ENCODE measurements around the gene TDRD3. TPM values are rescaled to one million over a fixed set of nuclear protein-coding genes. Genes with fewer than 3 reads are reported as not detected.
"Not testable (repeated sequence)": the region's sequence is repeated elsewhere in the genome, so short reads cannot be mapped to it uniquely, and the experiment has no call there.

The TDRD3 gene
- total RNA-seq, 1 experiment from 2014 or later = 7.9 TPM

DNA sequence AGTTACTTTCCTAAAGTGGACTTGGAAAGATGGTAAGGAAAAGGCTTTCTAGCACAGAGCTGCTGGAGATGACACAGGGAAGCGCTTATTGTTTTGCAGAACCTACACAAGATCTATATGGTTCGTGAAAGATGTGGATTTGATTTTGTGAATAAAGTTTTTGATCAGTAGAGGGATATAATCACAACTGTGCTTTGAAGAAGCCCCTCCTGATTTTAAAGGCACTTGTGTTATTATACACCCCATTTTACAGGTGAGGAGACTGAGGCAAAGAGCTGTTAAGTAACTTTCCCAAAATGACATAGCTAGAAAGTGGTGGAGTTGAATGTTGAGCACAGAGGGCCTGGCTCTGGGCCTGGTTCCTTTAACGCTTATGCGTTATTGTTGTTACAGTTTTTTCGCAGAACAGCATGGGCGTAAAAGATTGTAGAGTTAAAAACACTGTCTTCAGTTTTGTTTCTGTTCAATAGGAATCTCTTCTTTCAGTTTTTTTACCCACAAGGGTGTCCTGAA is 1.4 kb downstream of the TDRD3 start:
- DNase-seq (ENCODE audit: low spot score) = no peak

DNA sequence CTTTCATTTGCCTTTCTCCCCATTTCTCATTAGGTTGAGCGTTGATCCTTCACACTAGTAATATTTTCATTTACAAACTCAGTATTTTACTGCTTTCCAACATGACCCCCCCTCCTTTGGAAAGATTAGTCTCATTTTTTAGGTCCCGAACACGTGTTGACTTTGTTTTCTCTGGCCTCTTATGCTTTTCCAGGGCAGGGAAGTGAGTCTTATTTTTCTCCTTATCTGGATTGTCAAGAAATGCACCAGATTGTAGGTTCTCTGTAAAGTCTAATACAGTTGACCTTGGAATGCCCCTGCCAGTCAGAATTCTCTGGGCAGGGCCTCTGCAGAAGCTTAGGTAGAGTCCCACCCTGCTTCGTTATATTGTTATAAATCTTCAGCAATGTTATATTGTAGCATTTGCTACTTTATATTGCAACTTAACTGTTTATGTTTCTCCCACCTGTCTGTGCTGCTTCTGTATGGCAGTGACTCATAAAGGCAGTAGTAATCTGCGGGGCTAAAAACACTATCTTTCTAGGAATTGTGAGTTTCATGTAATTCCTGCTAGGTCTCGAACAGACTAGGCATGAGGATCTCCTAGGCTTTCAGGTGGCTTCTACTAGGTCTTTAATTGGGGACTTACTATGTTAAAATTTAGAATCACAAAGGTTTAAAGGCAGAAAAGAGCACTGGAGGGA is 2.0 kb downstream of the TDRD3 start:
- DNase-seq (ENCODE audit: low spot score) = peak; percentile 3

DNA sequence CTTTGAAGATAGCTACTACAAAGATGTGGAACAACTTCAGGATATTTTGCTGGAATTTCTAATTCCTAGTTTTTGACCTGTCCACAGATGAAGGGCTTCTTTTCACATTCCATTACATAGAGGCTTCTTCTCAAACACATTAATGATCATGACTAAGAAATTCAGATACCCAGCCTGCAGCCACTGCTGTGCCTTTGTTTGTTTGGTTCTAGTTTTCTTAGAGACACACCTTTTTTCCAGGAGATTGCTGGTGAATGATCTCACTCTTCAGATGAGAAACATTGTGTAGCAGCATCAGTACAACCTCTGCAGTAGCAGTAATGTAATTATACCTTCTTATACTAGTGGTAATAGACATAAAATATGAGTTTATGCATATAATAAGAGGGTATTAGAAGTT is 5.0 kb downstream of the TDRD3 start:
- DNase-seq (ENCODE audit: low spot score) = no peak

DNA sequence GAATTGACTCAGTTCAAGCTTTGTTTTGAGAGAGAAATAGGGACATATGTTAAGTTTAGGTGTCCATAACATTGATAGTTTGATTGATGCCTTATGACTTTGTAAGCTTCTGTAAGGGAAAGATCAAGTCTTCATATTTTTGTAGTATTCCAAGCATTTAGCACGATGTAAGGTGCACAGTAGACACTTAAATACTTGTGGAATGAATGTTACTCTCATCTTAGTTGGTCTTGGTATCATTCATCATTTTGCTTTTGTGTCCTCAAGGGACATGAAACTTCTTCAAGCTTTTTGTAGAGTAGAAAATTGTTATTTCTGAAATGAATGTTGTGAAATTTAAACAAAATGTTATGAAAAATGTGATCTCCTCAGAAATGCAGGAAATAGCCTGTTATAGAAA is 10.1 kb downstream of the TDRD3 start:
- no peak for DNase-seq (ENCODE audit: low spot score)

DNA sequence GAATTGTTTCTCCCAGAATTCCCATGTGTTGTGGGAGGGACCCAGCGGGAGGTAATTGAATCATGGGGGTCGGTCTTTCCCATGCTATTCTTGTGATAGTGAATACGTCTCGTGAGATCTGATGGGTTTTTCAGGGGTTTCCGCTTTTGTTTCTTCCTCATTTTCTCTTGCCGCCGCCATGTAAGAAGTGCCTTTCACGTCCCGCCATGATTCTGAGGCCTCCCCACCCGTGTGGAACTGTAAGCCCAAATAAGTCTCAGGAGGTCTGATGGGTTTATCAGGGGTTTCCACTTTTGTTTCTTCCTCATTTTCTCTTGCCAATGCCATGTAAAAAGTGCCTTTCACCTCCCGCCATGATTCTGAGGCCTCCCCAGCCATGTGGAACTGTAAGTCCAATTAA is 10.8 kb downstream of the TDRD3 start:
- DNase-seq (ENCODE audit: low spot score) = not testable (repeated sequence)

DNA sequence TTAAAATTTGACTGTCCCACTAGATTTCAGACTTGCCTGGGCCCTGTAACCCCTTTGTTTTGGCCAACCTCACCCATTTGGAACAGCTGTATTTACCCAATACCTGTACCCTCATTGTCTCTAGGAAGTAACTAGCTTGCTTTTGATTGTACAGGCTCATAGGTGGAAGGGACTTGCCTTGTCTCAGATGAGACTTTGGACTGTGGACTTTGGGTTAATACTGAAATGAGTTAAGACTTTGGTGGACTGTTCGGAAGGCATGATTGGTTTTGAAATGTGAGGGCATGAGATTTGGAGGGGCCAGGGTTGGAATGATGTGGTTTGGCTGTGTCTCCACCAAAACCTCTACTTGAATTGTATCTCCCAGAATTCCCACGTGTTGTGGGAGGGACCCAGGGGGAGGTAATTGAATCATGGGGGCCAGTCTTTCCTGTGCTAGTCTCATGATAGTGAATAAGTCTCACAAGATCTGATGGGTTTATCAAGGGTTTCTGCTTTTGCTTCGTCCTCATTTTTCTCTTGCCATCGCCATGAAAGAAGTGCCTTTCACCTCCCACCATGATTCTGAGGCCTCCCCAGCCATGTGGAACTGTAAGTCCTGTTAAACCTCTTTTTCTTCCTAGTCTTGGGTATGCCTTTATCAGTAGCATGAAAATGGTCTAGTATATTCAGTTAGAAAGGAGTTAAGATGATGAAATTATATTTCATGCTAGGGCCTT is 12.7 kb downstream of the TDRD3 start:
- DNase-seq (ENCODE audit: low spot score) = not testable (repeated sequence)

DNA sequence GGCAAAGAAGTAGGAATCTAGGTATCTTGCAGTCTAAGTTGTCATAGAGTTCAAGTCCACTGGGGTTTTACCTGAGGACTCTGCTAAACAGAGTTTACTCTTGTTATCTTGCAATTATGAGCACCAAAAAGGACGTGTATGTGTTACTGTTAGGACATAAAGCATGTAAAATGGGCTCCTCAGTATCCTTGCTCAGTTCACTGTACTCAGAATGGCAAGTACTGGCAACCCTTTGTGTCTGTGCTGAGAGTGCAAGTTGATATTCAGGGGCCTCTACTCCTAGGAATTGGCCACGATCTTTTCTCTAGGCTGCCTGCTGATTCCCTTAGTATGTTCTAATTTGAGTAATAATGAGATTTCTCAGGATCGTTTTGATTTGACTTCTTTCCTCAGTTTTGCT is 13.3 kb downstream of the TDRD3 start:
- DNase-seq (ENCODE audit: low spot score) = no peak

DNA sequence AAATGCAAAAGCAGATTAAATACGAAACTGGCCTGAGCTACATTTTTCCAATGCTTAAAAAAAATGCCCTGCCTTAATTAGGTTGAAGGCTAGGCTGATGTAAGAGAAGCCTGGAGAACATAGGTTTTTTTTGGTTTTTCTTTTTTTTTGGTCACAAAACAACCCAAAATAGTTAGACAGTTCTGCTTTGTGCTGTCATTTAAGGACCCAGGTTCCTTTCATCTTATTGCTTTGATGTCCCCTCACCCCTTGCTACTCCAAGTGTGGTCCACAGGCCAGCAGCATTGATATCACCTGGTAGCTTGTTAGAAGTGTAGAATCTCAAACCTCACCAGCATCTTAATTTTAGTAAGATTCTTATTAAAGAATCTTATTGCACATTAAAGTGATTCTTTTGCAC is 14.4 kb downstream of the TDRD3 start:
- DNase-seq (ENCODE audit: low spot score) = no peak

DNA sequence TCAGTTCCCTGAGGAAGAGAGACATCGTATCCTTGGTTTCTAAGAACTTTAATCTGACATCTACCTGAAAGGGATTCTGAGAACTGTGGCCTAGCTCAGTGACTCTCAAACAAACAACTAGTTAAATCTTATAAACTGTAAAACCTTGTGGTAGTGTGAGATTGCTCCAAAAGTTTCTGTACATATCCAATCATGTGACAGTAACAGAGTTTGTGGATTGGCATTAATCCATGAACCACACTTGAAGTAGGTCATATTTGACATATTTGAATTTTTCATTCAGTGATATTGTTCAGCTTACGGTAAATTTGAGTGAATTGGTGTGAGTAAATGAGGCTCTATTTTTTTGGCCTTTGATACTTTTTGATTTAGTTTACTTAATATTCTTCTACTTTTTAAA is 15.0 kb downstream of the TDRD3 start:
- DNase-seq (ENCODE audit: low spot score) = no peak

DNA sequence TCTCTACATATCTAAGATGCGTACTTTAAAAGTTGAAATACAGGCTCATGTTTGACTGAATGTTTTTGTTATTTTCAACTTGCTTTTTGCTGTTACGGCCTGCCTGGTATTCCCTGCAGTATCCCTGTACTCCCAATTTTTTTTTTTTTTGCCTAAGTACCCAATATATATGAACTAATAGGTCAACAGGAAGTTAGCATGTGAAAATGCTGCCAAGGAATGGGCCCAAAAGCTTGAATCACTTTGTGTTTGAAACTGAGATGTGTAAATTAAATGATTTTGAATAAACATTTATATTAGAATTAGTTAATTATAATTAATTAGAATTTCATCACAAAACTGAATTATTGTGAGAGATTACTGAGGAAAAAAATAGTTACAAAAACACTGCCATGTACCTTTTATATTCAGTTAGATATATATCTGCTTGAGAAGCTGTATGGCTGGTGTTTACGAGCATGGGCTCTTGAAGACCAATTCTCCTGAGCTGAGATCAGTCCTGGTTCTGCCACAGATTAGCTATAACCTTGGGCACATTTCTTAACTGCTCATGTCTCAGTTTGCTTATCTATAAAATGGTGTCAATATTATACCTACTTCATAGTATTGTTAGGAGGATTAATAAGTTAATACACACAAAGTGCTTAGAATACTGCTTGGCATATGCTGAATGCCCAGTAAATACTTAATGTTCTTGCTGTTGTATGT is 16.0 kb downstream of the TDRD3 start:
- no peak for DNase-seq (ENCODE audit: low spot score)

DNA sequence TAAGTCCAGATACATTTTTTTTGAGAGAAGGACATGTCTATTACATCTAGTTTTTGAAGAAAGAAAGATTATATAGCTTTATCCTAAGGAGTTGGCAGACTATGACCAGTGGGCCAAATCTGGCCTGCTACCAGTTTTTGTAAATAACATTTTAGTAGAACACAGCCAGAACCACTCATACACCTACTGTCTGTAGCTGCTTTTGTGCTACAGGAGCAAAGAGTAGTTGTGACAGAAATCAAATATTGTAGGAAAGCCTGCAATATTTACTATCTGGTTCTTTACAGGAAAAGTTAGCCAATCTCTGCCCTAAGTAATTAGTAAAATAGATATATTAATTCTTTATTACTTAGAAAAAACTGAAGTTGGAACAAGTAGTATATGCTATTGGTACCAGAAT is 17.2 kb downstream of the TDRD3 start:
- no peak for DNase-seq (ENCODE audit: low spot score)

DNA sequence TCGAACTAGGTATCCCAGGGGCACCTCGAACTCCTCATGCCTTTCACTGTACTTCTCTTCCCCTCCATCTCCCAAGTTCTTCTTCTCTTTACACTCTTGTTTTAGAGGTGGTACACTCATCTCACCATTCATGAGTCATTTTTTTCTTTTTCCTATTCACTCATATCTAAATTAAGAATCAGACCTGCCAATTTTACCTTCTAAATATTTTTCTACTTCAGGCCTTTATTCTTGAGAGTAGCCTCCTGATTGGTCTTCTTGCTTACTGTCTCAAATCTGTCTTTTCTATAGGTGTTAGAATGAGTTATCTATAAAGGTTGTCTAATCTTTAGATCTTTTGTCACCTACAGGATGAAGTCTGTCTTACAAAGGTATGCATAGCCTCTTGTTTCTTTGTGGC is 20.7 kb downstream of the TDRD3 start:
- DNase-seq (ENCODE audit: low spot score) = no peak

DNA sequence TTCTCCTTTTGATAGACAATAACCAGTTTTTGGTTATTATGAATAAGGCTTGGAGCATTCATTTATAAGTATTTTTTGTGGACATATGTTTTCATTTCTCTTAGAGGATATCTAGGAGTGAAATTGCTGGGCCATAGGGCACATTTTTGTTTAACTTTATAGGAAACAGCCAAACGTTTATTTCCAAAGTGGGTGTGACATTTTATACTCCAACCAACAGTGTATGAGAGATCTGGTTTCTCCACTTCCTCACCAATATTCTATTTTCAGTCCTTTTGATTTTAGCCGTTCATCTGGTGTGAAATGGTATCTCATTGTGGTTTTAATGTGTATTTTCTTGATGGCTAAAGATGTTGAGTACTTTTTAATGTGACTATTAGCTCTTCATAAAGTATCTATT is 21.9 kb downstream of the TDRD3 start:
- no peak for DNase-seq (ENCODE audit: low spot score)

DNA sequence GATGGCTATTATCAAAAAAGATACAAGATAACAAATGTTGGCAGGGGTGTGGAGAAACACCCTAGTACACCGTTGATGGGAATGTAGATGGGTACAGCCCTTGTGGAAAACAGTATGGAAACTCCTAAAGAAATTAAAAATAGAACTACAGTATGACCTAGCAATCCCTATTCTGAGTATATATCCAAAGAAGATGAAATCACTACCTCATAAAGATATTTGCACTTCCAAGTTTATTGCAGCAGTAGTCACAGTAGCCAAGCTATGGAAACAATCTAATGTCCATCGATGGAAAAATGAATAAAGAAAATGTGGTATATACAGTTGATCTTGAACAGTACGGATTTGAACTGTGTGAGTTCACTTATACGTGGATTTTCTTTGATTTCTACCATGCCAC is 28.3 kb downstream of the TDRD3 start:
- DNase-seq (ENCODE audit: low spot score) = no peak

DNA sequence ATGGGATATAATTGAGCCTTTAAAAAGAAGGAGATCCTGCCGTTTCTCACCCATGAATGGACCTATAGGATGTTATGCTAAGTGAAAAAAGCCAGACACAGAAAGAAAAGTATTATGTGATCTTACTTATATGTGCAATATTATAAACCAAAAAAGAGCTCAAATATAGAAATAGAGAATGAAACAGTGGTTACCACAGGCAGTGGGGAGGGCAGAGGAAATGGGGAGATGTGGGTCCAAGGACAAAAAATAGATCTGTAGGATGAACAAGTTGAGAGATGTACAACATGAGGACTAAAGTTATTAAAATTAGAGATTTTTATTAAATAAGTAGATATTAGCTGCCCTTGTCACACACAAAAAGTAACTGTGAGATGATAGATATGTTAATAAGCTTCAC is 29.1 kb downstream of the TDRD3 start:
- no peak for DNase-seq (ENCODE audit: low spot score)

DNA sequence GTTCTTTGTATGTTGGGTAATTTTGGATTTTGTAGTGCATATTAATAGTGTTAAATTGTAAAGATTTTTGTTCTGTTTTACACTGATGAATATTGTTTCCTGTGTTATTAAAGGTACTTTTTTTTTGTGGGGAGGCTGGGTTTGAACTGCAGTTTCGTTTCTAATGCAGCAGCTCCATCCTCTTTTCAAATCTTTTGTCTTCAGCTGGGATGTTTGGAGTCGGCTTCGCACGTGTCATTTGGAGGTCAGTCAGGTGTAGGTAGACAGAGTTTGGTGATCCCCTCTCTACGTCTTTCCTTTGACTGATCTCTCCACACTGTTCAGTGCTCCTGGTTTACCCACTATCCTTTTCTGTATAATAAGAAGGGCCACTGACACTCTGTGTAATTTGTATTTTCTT is 30.3 kb downstream of the TDRD3 start:
- no peak for DNase-seq (ENCODE audit: low spot score)

DNA sequence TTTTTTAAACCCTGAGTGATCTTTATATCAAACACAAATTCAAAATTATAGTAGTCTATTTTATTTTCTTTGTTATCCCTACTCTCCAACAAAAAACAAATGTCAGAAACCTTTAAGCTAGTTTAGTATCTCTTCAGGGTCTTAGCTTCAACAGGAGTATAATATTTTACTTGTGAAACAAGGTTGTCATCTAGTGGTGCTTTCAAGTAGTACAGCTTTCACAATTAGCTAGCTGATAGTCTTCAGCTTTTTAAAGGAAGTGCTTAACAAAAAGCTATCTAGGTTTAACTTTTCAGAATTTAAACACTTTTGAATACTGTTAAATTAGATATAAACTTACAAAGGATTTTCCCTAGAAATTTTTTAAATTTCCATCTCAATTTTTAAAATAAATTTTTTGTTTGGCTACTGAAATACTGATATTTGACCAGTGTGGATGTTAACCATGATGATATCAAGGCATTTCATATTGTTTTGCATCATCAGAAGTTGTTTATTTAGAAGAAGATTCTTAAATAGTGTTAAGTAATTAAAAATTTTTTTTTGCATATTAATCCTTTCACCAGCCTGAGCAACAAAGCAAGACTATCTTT is 34.2 kb downstream of the TDRD3 start:
- DNase-seq (ENCODE audit: low spot score) = peak; percentile 39

DNA sequence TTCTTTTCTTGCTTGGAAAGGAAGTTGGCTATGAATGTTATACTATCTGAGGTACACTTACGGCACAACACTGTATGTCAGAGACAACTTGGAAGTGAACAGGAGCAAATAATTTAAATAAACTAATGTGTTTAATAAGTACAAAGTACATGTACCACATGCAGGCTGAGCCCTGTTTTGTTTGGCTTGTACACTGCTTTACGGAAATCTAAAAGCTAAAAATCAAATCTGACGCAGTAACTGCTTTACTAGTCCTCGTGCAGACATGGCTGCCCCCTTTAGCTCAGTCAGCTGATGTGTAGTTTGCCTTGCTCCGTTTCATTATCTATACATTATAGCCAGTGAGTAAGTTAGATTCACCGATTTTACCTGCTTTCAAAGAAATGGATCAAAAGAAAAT is 36.5 kb downstream of the TDRD3 start:
- DNase-seq (ENCODE audit: low spot score) = no peak

DNA sequence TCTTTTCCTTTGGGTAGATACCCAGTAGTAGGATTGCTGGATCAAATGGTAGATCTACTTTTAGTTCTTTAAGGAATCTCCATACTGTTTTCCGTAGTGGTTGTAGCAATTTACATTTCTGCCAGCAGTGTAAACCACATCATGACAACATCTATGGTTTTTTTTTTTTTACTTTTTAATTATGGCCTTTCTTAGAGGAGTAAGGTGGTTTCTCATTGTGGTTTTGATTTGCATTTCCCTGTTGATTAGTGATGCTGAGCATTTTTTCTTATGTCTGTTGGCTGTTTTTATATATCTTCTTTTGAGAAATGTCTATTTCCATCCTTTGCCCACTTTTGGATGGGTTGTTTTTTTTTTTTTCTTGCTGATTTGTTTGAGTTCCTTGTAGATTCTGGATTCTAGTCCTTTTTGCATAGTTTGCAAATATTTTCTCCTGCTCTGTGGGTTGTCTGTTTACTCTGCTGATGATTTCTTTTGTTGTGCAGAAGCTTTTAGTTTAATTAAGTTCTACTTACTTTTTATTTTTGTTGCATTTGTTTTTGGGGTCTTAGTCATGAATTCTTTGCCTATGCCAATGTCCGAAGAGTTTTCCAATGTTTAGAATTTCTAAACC is 38.8 kb downstream of the TDRD3 start:
- no peak for DNase-seq (ENCODE audit: low spot score)

DNA sequence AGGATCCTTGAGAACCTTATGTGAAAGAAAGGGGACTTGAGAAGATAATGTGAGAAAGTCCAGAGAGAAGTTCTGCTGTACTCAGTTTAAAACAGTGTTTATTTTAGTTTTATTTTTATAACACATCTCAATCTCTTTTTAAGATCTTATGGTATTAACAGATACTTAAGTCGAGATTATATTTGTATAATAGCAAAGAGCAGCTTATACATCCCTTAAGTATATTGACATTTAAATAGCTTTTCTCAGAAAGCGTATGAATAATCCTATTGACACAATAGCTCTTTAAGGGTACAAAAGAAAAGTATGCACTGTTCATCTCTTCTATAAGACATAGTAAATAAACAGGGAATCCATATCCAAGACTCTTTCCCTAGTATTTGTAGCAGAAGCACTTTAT is 42.2 kb downstream of the TDRD3 start:
- DNase-seq (ENCODE audit: low spot score) = no peak

DNA sequence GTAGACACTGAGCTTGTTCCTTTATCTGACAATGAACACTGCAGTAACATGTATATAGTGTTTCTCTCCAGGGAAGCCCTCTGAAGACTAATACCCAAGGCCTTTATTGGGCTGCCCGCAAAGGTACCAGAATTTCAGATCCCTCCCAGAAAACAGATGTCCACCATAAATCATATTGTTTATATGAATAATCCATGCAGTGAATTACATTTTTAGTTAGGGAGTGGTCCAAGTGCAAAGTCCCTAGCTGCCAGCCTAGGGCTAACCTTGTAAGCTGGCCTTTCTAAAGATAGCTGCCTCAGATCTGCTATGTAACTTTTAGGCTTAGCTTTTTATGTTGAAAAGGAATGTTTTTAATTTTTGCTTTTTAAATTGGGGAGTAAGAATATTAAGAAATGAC is 44.7 kb downstream of the TDRD3 start:
- no peak for DNase-seq (ENCODE audit: low spot score)

DNA sequence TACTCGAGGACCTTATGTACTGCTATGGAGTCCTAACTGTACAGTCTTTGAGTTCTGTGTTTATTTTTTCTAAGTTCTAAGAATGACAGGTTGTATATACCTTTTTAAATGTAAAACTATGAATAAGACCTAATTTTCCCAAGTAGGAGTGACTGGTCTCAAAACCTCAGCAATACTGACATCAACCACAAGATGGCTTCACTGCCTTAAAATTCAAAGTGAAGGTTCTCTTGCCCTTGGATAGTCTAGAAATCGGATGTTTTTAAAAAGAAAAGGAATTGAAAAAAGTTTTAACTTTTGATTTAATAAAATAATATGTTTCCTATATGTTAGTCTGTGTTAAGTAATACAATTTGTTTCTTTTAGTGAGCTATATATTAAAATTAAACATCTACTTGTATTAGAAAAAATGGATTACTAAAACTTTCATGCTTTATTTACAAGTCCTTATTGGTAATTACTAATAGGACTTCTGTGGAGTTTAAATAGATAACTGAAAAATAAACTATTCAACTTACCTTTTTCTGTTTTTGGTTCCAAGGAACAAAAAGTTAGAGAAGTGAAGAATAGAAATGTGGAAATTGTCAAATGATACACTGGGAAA is 52.0 kb downstream of the TDRD3 start:
- peak; percentile 25 for DNase-seq (ENCODE audit: low spot score)
